HG02610 (cell line): Measurements from ENCODE around the gene KCNQ4.

Experiments used
- ATAC-seq: cut with Tn5 transposase; IDR thresholded peaks from one replicate; pipeline ENCODE4 v1.9.1; 2021; ENCODE audit warnings: mild to moderate bottlenecking, moderate library complexity; ENCODE audit not compliant: unreplicated experiment

The KCNQ4 gene

DNA sequence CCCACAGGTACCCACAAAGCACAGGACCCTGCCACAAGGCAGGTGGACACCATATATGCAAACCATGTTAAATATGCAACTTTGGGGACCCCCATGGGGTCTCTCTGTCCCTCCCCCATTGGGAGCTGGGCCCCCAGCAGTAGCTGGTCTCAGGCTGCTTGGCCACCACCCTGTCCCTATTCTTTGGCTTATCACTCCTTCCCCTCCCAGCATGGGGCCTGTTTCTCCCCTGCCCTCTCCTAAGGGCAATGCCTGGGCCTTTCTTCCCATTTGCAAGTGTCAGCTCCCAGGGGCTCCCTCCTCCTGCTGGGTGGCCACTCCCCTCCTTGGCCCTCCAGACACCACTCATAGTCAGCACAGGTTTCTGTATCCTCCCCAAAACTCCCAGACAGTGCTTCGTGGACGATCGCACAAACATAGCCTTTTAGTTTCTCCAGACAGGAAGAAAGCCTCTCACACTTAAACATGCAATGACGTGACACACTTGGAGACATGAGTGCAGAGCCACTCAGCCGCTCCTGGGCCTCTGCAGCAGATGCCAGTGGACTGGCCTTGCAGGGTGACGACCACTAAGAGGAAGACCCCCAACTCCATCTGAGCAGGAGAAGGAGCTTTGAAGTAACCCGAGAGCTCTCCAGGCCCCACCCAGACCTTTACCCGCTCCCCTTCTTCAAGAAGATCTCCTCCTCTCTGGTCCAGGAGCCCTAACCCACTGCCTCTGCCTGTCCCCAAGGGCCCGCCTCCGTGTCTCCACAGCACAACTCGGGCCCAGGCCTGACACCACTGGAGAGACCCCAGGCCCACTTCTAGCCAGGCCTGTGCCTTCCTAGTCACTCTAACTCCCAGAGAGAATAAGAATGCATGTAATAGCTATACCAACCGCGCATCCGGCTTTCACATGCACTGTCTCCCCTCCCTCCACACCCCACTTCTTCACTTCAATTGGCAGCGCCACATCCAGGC is 55.7 kb downstream of the KCNQ4 start:
- no peak for ATAC-seq

DNA sequence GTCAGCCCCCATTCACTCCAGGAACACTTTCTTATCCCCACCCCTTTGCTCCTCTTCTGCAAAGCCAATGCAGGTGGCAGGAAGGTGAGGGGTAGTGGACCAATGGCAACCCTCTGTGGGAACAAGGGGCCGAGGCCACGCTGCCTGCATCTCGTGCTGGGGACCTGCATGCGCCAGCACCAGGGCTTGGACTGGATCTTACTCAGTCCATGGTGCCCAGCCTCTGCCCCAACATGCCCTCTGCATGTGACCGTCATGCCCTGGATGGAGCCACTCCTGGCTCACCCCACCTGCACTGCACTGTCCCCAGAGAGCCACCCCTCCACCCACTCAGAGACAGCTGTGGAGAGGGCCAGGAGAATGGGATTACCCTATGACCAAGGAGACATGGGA is 56.4 kb downstream of the KCNQ4 start:
- ATAC-seq: no peak

GRCh38 chr1:40840526-40841323 is 57.1 kb downstream of the KCNQ4 start:
- no peak for ATAC-seq

- no peak for ATAC-seq
Observed at GRCh38 chr1:40841602-40842001, 58.0 kb downstream of the KCNQ4 start.

- ATAC-seq: no peak
Observed at GRCh38 chr1:40842207-40842606, 58.6 kb downstream of the KCNQ4 start.

GRCh38 chr1:40842691-40843090 is 59.1 kb downstream of the KCNQ4 start:
- ATAC-seq: no peak

DNA sequence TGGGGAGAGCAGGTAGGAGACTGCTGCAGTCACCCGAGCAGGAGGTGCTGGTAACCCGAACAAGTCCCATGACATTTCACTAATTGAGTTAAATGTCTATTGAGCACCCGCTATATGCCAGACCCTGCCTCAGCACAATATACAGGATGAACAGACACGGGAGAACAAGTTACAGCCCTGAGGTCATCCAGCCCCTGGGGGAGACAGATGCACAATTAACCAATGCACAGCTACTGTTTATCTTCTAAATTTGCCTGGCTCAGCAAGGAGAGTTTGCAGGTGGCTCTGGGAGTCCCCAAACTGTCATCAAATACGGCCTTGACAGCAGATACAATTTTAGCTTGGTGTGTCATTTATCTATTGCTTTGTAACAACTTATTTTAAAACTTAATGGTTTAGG is 60.5 kb downstream of the KCNQ4 start:
- no peak for ATAC-seq

- no peak for ATAC-seq
Observed at GRCh38 chr1:40844887-40845878, 61.6 kb downstream of the KCNQ4 start.

DNA sequence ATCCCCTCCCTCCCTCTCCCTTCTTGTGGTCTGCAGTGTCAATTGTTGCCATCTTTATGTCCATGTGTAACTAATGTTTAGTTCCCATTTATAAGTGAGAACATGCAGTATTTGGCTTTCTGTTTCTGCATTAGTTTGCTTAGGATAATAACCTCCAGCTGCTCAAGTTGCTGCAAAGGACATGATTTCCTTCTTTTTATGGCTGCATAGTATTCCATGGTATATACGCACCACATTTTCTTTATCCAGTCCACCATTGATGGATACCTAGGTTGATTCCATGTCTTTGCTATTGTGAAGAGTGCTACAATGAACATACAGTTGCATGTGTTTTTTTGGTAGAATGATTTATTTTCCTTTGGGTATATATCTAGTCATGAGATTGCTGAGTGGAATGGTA is 62.3 kb downstream of the KCNQ4 start:
- no peak for ATAC-seq

GRCh38 chr1:40847023-40847745 is 63.6 kb downstream of the KCNQ4 start:
- ATAC-seq: no peak

DNA sequence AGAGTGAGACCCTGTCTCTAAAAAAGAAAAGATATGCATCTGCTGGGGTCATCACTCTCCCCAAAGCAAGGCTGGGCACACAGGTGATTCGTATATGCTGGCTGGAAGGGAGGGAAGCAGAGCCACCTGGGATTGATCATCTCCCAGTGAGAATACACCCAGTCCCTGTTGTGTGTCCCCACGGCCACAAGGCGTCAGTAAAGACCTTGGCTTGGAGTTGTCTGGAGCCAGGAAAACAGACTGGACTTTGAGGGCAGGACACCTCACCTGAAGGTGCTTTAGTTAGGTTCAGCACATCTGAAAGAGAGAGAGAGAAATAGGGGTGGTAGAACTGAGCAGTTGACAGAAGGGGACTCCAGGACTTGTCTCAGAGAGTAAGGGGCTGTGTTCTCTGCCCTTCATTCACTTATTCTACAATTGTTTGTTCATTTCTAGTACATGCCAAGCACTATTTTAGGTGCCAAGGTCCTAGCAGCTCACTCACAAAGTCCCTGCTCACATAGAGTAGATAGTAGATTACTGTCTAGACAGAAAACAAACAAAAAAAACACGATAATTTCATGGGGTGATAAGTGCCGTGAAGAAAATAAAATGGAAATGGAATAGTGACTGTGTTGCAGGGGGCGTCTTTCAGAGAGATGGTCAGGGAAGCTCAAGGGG is 65.1 kb downstream of the KCNQ4 start:
- no peak for ATAC-seq

GRCh38 chr1:40849801-40850592 is 66.4 kb downstream of the KCNQ4 start:
- peak; percentile 49 for ATAC-seq

DNA sequence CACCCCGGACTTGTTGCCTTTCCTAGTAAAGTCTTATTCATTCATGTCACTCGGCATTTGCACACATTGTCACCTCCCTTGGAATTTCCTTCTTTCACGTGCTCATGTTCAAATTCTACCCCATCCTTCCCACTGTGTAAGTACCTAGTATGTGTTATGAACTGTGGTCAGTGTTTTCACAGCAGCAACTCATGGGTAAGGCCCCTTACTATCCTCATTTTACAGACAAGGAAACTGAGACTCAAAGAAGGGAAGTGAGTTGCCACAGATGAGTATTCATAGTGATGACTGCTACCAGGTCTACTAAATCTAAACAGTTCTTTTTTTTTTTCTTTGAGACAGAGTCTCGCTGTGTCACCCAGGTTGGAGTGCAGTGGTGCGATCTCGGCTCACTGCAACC is 68.1 kb downstream of the KCNQ4 start:
- ATAC-seq: no peak

GRCh38 chr1:40853113-40853884 is 69.7 kb downstream of the KCNQ4 start:
- no peak for ATAC-seq

DNA sequence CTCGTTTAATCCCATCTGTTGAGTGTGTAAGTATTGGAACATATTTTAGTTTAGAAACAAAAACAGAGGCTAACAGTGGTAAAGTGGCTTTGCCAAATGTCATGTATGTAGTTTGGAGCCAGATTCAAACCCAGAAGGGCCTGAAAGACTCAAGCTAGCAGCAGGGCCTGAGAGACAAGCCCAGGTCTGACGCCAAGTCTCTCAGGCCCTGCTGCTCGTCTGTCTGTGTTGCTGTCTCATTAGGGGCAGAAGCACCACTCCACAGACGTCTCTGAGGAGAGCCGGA is 70.2 kb downstream of the KCNQ4 start:
- ATAC-seq: no peak

DNA sequence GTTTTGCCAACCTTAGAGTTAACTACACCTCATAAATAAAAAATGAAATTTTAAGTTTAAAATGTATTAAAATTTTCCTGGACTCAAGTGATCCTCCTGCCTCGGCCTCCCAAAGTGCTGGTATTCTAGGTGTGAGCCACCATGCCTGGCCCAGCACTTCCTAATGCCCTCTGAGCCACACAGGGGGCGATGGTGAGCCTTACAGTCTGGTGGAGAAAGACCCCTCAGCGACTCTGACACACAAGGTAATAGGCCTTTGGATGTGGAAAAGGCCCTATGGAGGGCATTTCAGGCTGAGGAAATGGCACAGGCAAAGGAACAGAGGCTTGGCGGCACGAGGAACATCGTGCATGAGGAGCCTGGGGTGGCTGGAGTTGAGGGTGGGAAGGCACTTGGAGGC is 71.9 kb downstream of the KCNQ4 start:
- no peak for ATAC-seq

DNA sequence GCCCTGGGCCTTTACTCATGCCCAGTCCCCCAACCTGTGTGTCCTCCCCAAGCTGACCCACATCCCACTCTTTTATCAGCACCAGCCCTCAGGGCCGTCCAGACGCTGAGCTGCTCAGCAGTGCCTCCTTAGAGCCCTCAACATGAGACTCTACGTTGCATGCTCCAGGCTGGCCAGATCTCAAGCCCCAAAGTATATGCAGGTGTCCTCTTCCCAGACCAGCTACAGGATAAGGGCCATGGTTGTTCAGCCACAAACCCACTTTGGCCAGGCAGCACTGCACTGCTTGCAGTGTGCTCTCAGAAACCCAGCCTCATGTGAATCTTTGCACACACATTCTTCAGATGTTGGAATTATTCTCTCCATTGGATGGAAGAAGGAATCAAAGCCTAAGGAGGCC is 72.5 kb downstream of the KCNQ4 start:
- no peak for ATAC-seq

- ATAC-seq: no peak
Observed at GRCh38 chr1:40856656-40857302, 73.2 kb downstream of the KCNQ4 start.
